GM21447 (cell line): ENCODE results near the gene CHCHD3.

Experiments used
- ATAC-seq: cut with Tn5 transposase; IDR thresholded peaks from one replicate; pipeline ENCODE4 v1.9.1; 2021; ENCODE audit not compliant: unreplicated experiment

The CHCHD3 gene

GRCh38 chr7:133079296-133079695, 2.6 kb downstream of the CHCHD3 start:
- ATAC-seq, result no peak

- ATAC-seq, result no peak
These were observed 4.5 kb downstream of the CHCHD3 start for GRCh38 chr7:133077394-133077793.

- ATAC-seq, result no peak
These were observed 5.7 kb downstream of the CHCHD3 start for GRCh38 chr7:133076142-133076541.

GRCh38 chr7:133071506-133071905, 10.4 kb downstream of the CHCHD3 start:
- ATAC-seq, result no peak

GRCh38 chr7:133070562-133070961, 11.3 kb downstream of the CHCHD3 start:
- ATAC-seq, result no peak

GRCh38 chr7:133065301-133065700, 16.6 kb downstream of the CHCHD3 start:
- ATAC-seq, result no peak

GRCh38 chr7:133064082-133064820, 17.6 kb downstream of the CHCHD3 start:
- ATAC-seq, result no peak

GRCh38 chr7:133061792-133062191, 20.1 kb downstream of the CHCHD3 start:
- ATAC-seq, result no peak

GRCh38 chr7:133061357-133061756, 20.5 kb downstream of the CHCHD3 start:
- ATAC-seq, result no peak

GRCh38 chr7:133060004-133060403, 21.9 kb downstream of the CHCHD3 start:
- ATAC-seq, result no peak

- no peak for ATAC-seq
These were observed 22.6 kb downstream of the CHCHD3 start for GRCh38 chr7:133059263-133059662.

GRCh38 chr7:133056370-133057238, 25.3 kb downstream of the CHCHD3 start:
- no peak for ATAC-seq

- ATAC-seq, result no peak
These were observed 27.6 kb downstream of the CHCHD3 start for GRCh38 chr7:133054162-133054840.

GRCh38 chr7:133053321-133053891, 28.5 kb downstream of the CHCHD3 start:
- ATAC-seq, result no peak

- ATAC-seq, result no peak
These were observed 29.1 kb downstream of the CHCHD3 start for GRCh38 chr7:133052826-133053225.

GRCh38 chr7:133052401-133052756, 29.5 kb downstream of the CHCHD3 start:
- no peak for ATAC-seq

GRCh38 chr7:133051719-133052400, 30.0 kb downstream of the CHCHD3 start:
- no peak for ATAC-seq

- ATAC-seq, result peak; percentile 48
These were observed 30.8 kb downstream of the CHCHD3 start for GRCh38 chr7:133051066-133051465.

GRCh38 chr7:133050200-133050995, 31.5 kb downstream of the CHCHD3 start:
- ATAC-seq, result no peak

- ATAC-seq, result no peak
These were observed 33.3 kb downstream of the CHCHD3 start for GRCh38 chr7:133048589-133048988.
